ENCODE measurements around the gene MSI2. TPM values are rescaled to one million over a fixed set of nuclear protein-coding genes. Genes with fewer than 3 reads are reported as not detected.
"Not testable (repeated sequence)": the region's sequence is repeated elsewhere in the genome, so short reads cannot be mapped to it uniquely, and the experiment has no call there.

The MSI2 gene
- total and polyA plus RNA-seq, 2 experiments from 2014 or later = 15.7 to 76.4 TPM

GRCh38 chr17:57493625-57494024, 237.3 kb downstream of the MSI2 start:
- DNase-seq (ENCODE audit: low read depth in 1 of 2, low spot score in 1 of 2) = no peak
- Histone ChIP-seq H3K9me3 (ENCODE audit: low read depth) (no peaks in the 10 kb centered on the region), H3K27ac (no peak overlapping the region), H3K27me3 (no peaks in the 10 kb centered on the region), H3K4me3 (no peak overlapping the region), H3K4me1 (ENCODE audit: low read depth) (peaks cover 8% of the 10 kb centered on the region), H3K36me3 (no peaks in the 10 kb centered on the region)
- no peak for TF ChIP-seq CTCF (IDR thresholded peaks at IDR 0.05; ENCODE audit: low read depth, low read length)

- no peaks in the 10 kb centered on the region for H3K27me3 ChIP-seq
- H3K9me3 ChIP-seq (ENCODE audit: low read depth) = no peaks in the 10 kb centered on the region
- H3K4me1 ChIP-seq (ENCODE audit: low read depth) = peaks cover 8% of the 10 kb centered on the region
- no peaks in the 10 kb centered on the region for H3K36me3 ChIP-seq
- no peak for TF ChIP-seq CTCF (IDR thresholded peaks at IDR 0.05; ENCODE audit: low read depth, low read length)
- H3K27ac ChIP-seq = no peak overlapping the region
- H3K4me3 ChIP-seq = no peak overlapping the region
- no peak for DNase-seq (ENCODE audit: low read depth in 1 of 2, low spot score in 1 of 2)
Observed at GRCh38 chr17:57494443-57494842, 238.1 kb downstream of the MSI2 start.

GRCh38 chr17:57495771-57496170, 239.4 kb downstream of the MSI2 start:
- Histone ChIP-seq H3K4me3 (no peak overlapping the region), H3K27ac (no peak overlapping the region), H3K36me3 (no peaks in the 10 kb centered on the region), H3K4me1 (ENCODE audit: low read depth) (peaks cover 2% of the 10 kb centered on the region), H3K9me3 (ENCODE audit: low read depth) (no peaks in the 10 kb centered on the region), H3K27me3 (no peaks in the 10 kb centered on the region)
- no peak for DNase-seq (ENCODE audit: low read depth in 1 of 2, low spot score in 1 of 2)
- no peak for TF ChIP-seq CTCF (IDR thresholded peaks at IDR 0.05; ENCODE audit: low read depth, low read length)

GRCh38 chr17:57496382-57496781, 240.1 kb downstream of the MSI2 start:
- Histone ChIP-seq H3K27me3 (no peaks in the 10 kb centered on the region), H3K4me3 (no peak overlapping the region), H3K27ac (no peak overlapping the region), H3K36me3 (no peaks in the 10 kb centered on the region), H3K9me3 (ENCODE audit: low read depth) (no peaks in the 10 kb centered on the region), H3K4me1 (ENCODE audit: low read depth) (peaks cover 5% of the 10 kb centered on the region)
- DNase-seq (ENCODE audit: low read depth in 1 of 2, low spot score in 1 of 2) = no peak
- TF ChIP-seq CTCF (IDR thresholded peaks at IDR 0.05; ENCODE audit: low read depth, low read length) = no peak

GRCh38 chr17:57498443-57498842, 242.1 kb downstream of the MSI2 start:
- no peak for TF ChIP-seq CTCF (IDR thresholded peaks at IDR 0.05; ENCODE audit: low read depth, low read length)

GRCh38 chr17:57499221-57499620, 242.9 kb downstream of the MSI2 start:
- DNase-seq (ENCODE audit: low read depth in 1 of 2, low spot score in 1 of 2); H3K36me3 ChIP-seq; H3K27ac ChIP-seq; H3K9me3 ChIP-seq (ENCODE audit: low read depth); H3K27me3 ChIP-seq; H3K4me3 ChIP-seq: not testable (repeated sequence)
- H3K4me1 ChIP-seq (ENCODE audit: low read depth) = peaks cover 14% of the 10 kb centered on the region

More at GRCh38 chr17:57498443-57498842, 242.1 kb downstream of the MSI2 start:
- Histone ChIP-seq H3K4me1 (ENCODE audit: low read depth) (peaks cover 14% of the 10 kb centered on the region), H3K9me3 (ENCODE audit: low read depth) (no peaks in the 10 kb centered on the region), H3K27ac (no peak overlapping the region), H3K36me3 (no peaks in the 10 kb centered on the region), H3K4me3 (no peak overlapping the region), H3K27me3 (no peaks in the 10 kb centered on the region)
- DNase-seq (ENCODE audit: low read depth in 1 of 2, low spot score in 1 of 2) = no peak
